Esophagus squamous epithelium (tissue), 5 donors: ENCODE results near the gene NAP1L4. TPM values are rescaled to one million over a fixed set of nuclear protein-coding genes. Genes with fewer than 3 reads are reported as not detected.

Experiments used
- DNase-seq: peaks from one replicate; lab custom pipeline; 2025; lab: John Stamatoyannopoulos, UW
- H3K27ac ChIP-seq, 4 donors: fragments of 200-600 bp; sonication (generic); one replicate each; pipeline ENCODE4 v1.5.1; 2016 to 2019; ENCODE audit warnings: mild to moderate bottlenecking in 1 of 4
- H3K27me3 ChIP-seq, 4 donors: fragments of 200-600 bp; sonication (generic); 1 replicate in 3 of 4; 2 replicates in 1 of 4; pipeline versions ENCODE4 v1.5.1 to v1.6.0; 2017 to 2021; ENCODE audit warnings: antibody characterized with exemption in 1 of 4
- H3K36me3 ChIP-seq, 3 donors: fragments of 200-600 bp; sonication (generic); one replicate each; pipeline ENCODE4 v1.5.1; 2016 to 2019
- H3K4me1 ChIP-seq, 3 donors: fragments of 200-600 bp; sonication (generic); one replicate each; pipeline ENCODE4 v1.5.1; 2017 to 2019
- H3K4me3 ChIP-seq, 4 donors: fragments of 200-600 bp; sonication (generic); 1 replicate in 3 of 4; 2 replicates in 1 of 4; pipeline ENCODE4 v1.5.1; 2016 to 2019; ENCODE audit warnings: mild to moderate bottlenecking in 2 of 4, moderate library complexity in 1 of 4
- H3K9me3 ChIP-seq, 3 donors: fragments of 200-600 bp; sonication (generic); one replicate each; pipeline ENCODE4 v1.5.1; 2016 to 2019
- CTCF ChIP-seq, 6 experiments: fragments of 450-650 bp in 4 of 6; fragments of 200-600 bp in 2 of 6; sonication (generic) in 2 of 6; IDR thresholded peaks; one replicate each; pipeline ENCODE4 v1.5.1; 2016 to 2019; ENCODE audit warnings: antibody characterized with exemption in 6 of 6, mild to moderate bottlenecking in 4 of 6, moderate library complexity in 4 of 6
- POLR2A ChIP-seq, 4 donors: fragments of 450-650 bp; IDR thresholded peaks; one replicate each; pipeline ENCODE4 v1.6.1; 2017; ENCODE audit warnings: antibody characterized with exemption in 4 of 4, mild to moderate bottlenecking in 4 of 4, moderate library complexity in 3 of 4
- WGBS, 2 donors: methylation state at CpG; one replicate each; pipeline ENCODE4 v1.1.5; 2018; 5-methylcytosine and 5-hydroxymethylcytosine counted together
- intact Hi-C: fragments of 100-400 bp; cut with DNase I; formaldehyde crosslinking; loops from one replicate; pipeline ENCODE4 v1.15.0; 2022
- total RNA-seq, 4 donors: library from RNA; depleted of rRNA; stranded (reverse); fragments of >200 nt; gene quantifications; one replicate each; pipeline ENCODE4 v1.1.0, GENCODE V29; 2016
- donor health status: DM: yes; HTN: yes; CAD: no.

NAP1L4 gene
- total RNA-seq, 4 donors from 2014 or later = 108 to 140 (median 121) TPM

GRCh38 chr11:2960139-2960538, 32.0 kb downstream of the NAP1L4 start:
- Histone ChIP-seq H3K36me3 (peaks cover 30 to 100% (median 61%) of the 10 kb centered on the region in 3 donors), H3K4me1 (peaks cover 0 to 8% (median 0%) of the 10 kb centered on the region in 3 donors), H3K4me3 (no peak overlapping the region), H3K27ac (no peak overlapping the region), H3K27me3 (no peaks in the 10 kb centered on the region), H3K9me3 (no peaks in the 10 kb centered on the region)
- 97 to 98% methylated on average over 5 to 6 of the region's 7 CpGs for WGBS, 2 donors
- TF ChIP-seq CTCF (IDR thresholded peaks at IDR 0.05) (no peak), POLR2A (IDR thresholded peaks at IDR 0.05) (no peak)
- intact Hi-C loops = no loop called here
- no peak for DNase-seq

DNA sequence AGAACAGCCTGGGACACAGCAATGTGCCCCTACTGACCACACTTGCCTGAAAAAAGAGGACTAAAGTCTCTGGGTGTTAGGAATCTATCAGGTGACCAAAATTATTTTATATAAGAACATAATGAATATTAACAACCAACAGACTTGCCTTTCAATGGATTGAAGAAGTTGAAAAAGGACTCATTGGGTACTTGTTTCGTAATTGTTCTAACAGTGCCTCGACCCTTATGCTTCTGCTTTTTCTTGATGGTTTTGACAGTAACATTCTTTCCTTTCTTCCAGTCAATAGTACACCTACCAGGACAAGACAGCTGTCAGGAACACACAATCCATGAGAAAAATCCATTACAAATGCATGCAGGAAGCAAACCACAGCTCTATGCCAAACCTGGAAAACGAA, 33.9 kb downstream of the NAP1L4 start:
- H3K36me3 ChIP-seq = peaks cover 28 to 100% (median 62%) of the 10 kb centered on the region in 3 donors
- no peak overlapping the region for H3K4me3 ChIP-seq
- H3K9me3 ChIP-seq = no peaks in the 10 kb centered on the region
- DNase-seq = no peak
- TF ChIP-seq CTCF (IDR thresholded peaks at IDR 0.05) (no peak), POLR2A (IDR thresholded peaks at IDR 0.05) (no peak)
- H3K27me3 ChIP-seq = no peaks in the 10 kb centered on the region
- no peak overlapping the region for H3K27ac ChIP-seq
- H3K4me1 ChIP-seq = peaks cover 0 to 8% (median 0%) of the 10 kb centered on the region in 3 donors
- 66 to 68% methylated on average over 3 of the region's 3 CpGs for WGBS, 2 donors
- intact Hi-C loops = no loop called here

DNA sequence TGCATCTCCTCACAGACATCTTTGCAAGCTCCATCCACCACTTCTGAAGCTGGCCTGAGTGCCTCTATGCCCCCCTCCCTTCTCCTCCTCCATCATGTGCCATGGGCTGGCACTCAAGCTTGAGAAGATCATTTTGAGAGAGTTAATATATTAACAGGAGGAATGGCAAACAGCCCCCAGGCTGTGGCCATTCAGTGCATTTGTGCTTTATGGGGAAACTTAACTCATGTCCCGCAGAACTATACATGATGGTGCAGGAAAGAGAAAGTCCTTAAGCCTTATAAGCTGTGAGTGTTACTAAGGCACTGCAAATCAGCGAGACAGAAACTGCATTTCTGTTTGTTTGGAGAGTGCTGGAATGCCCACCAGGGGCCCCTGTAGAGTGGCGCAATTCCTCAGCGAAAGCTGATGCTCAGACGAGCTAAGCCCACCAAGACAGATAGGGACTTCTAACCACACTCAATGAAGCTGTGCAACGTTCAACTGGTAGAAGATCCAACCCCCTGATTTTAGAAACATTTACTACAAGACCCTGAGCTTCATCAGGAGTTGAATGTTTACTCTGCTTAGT, 36.1 kb downstream of the NAP1L4 start:
- WGBS, 2 donors = 77 to 79% methylated on average over 6 of the region's 6 CpGs
- Histone ChIP-seq H3K36me3 (peaks cover 37 to 100% (median 77%) of the 10 kb centered on the region in 3 donors), H3K27me3 (no peaks in the 10 kb centered on the region), H3K4me1 (peaks cover 0 to 5% (median 0%) of the 10 kb centered on the region in 3 donors), H3K4me3 (no peak overlapping the region), H3K9me3 (no peaks in the 10 kb centered on the region), H3K27ac (no peak overlapping the region)
- TF ChIP-seq CTCF (IDR thresholded peaks at IDR 0.05) = no peak
- no peak for TF ChIP-seq POLR2A (IDR thresholded peaks at IDR 0.05)
- DNase-seq = no peak
- intact Hi-C loops = no loop called here

GRCh38 chr11:2954263-2954662, 37.9 kb downstream of the NAP1L4 start:
- Histone ChIP-seq H3K27ac (no peak overlapping the region), H3K27me3 (no peaks in the 10 kb centered on the region), H3K36me3 (peaks cover 36 to 100% (median 74%) of the 10 kb centered on the region in 3 donors), H3K4me1 (peaks cover 0 to 5% (median 0%) of the 10 kb centered on the region in 3 donors), H3K9me3 (no peaks in the 10 kb centered on the region), H3K4me3 (no peak overlapping the region)
- WGBS, 2 donors = 93% methylated on average over 6 of the region's 6 CpGs
- no peak for TF ChIP-seq CTCF (IDR thresholded peaks at IDR 0.05)
- TF ChIP-seq POLR2A (IDR thresholded peaks at IDR 0.05) = no peak
- intact Hi-C loops = no loop called here
- DNase-seq = no peak

- H3K4me1 ChIP-seq = peaks cover 0 to 5% (median 0%) of the 10 kb centered on the region in 3 donors
- H3K9me3 ChIP-seq = no peaks in the 10 kb centered on the region
- H3K4me3 ChIP-seq = no peak overlapping the region
- DNase-seq = no peak
- peak overlapping the region in 1 of 4 donors; percentile 11 for H3K27ac ChIP-seq
- H3K36me3 ChIP-seq = peaks cover 41 to 100% (median 66%) of the 10 kb centered on the region in 3 donors
- 64 to 80% methylated on average over 2 to 6 of the region's 6 CpGs for WGBS, 2 donors
- TF ChIP-seq POLR2A (IDR thresholded peaks at IDR 0.05) (no peak), CTCF (IDR thresholded peaks at IDR 0.05) (no peak)
- intact Hi-C loops = no loop called here
- H3K27me3 ChIP-seq = no peaks in the 10 kb centered on the region
These were observed 39.8 kb downstream of the NAP1L4 start for GRCh38 chr11:2952290-2952689.
